ENCODE measurements around the gene PCDH10.

Gene PCDH10

GRCh38 chr4:133148690-133149363 is at the start of gene PCDH10:
PCDH10 (plus strand) TSS chr4:133149294; CDS start chr4:133150141, 847 bp downstream.
- no peak for DNase-seq

GRCh38 chr4:133102043-133102442 is 47.1 kb upstream of the PCDH10 start:
- DNase-seq, result no peak

GRCh38 chr4:133102612-133103409 is 46.3 kb upstream of the PCDH10 start:
- no peak for DNase-seq

- no peak for DNase-seq
Measured at GRCh38 chr4:133112641-133113040, 36.5 kb upstream of the PCDH10 start.

- DNase-seq, result no peak
Measured at GRCh38 chr4:133124746-133125145, 24.3 kb upstream of the PCDH10 start.

- DNase-seq, result no peak
Measured at GRCh38 chr4:133127500-133127899, 21.6 kb upstream of the PCDH10 start.

GRCh38 chr4:133129237-133129636 is 19.9 kb upstream of the PCDH10 start:
- no peak for DNase-seq

- no peak for DNase-seq
Measured at GRCh38 chr4:133130171-133130570, 18.9 kb upstream of the PCDH10 start.

GRCh38 chr4:133131829-133132460 is 17.1 kb upstream of the PCDH10 start:
- DNase-seq, result no peak

- DNase-seq, result no peak
Measured at GRCh38 chr4:133136833-133137232, 12.3 kb upstream of the PCDH10 start.

- DNase-seq, result no peak
Measured at GRCh38 chr4:133137571-133137970, 11.5 kb upstream of the PCDH10 start.

GRCh38 chr4:133143775-133144430 is 5.2 kb upstream of the PCDH10 start:
- no peak for DNase-seq

GRCh38 chr4:133145241-133145640 is 3.9 kb upstream of the PCDH10 start:
- DNase-seq, result no peak

- DNase-seq, result no peak
Measured at GRCh38 chr4:133145758-133146573, 3.1 kb upstream of the PCDH10 start.

GRCh38 chr4:133146574-133147241 is 2.4 kb upstream of the PCDH10 start:
- DNase-seq, result no peak

GRCh38 chr4:133147286-133147821 is 1.7 kb upstream of the PCDH10 start:
- DNase-seq, result no peak

- DNase-seq, result no peak
Measured at GRCh38 chr4:133147921-133148689, 989 bp upstream of the PCDH10 start.

- DNase-seq, result no peak
Measured at GRCh38 chr4:133149364-133149695, 236 bp downstream of the PCDH10 start.

GRCh38 chr4:133149932-133150471 is 908 bp downstream of the PCDH10 start:
- no peak for DNase-seq

- no peak for DNase-seq
Measured at GRCh38 chr4:133150486-133151340, 1.6 kb downstream of the PCDH10 start.

Measured in MV-4-11 (cell line).